Osteoblast (primary cell): ENCODE measurements around the gene FNBP1. TPM values are rescaled to one million over a fixed set of nuclear protein-coding genes. Genes with fewer than 3 reads are reported as not detected.

Experiments used
- DNase-seq: peaks from one replicate; pipeline ENCODE4 v3.0.0; 2011; ENCODE audit warnings: low spot score, mixed read lengths; ENCODE audit not compliant: insufficient read length; ENCODE audit errors: missing footprints
- H2AFZ ChIP-seq: 2 replicates; pipeline ENCODE4 v1.6.0; 2011; ENCODE audit warnings: mild to moderate bottlenecking, low read length
- H3K27ac ChIP-seq: 2 replicates; pipeline ENCODE4 v1.5.1; 2011; ENCODE audit warnings: mild to moderate bottlenecking, low read depth, low read length, moderate library complexity
- H3K27me3 ChIP-seq: 2 replicates; pipeline ENCODE4 v1.6.0; 2012; ENCODE audit warnings: mild to moderate bottlenecking, control low read depth, inconsistent platforms, low read length, moderate library complexity; ENCODE audit not compliant: insufficient read depth
- H3K36me3 ChIP-seq: 2 replicates; pipeline ENCODE4 v1.5.1; 2011; ENCODE audit warnings: mild to moderate bottlenecking, low read length, control low read depth, moderate library complexity; ENCODE audit not compliant: insufficient read depth
- H3K4me1 ChIP-seq: 2 replicates; pipeline ENCODE4 v1.5.1; 2011; ENCODE audit warnings: mild to moderate bottlenecking, low read length, control low read depth, moderate library complexity; ENCODE audit not compliant: insufficient read depth
- H3K4me2 ChIP-seq: 2 replicates; pipeline ENCODE4 v1.6.0; 2011; ENCODE audit warnings: mild to moderate bottlenecking, low read length; ENCODE audit not compliant: insufficient read depth
- H3K4me3 ChIP-seq: fragments of 200-600 bp; sonication (generic); 3 replicates; pipeline ENCODE4 v1.5.1; 2012; ENCODE audit warnings: mild to moderate bottlenecking, low read length, inconsistent platforms; ENCODE audit not compliant: insufficient read depth
- H3K79me2 ChIP-seq: 2 replicates; pipeline ENCODE4 v1.6.0; 2012; ENCODE audit warnings: mild to moderate bottlenecking, low read length, control low read depth, inconsistent platforms; ENCODE audit not compliant: insufficient read depth
- H3K9me3 ChIP-seq: 2 replicates; pipeline ENCODE4 v1.5.1; 2011; ENCODE audit warnings: low read depth, low read length, control low read depth
- H4K20me1 ChIP-seq: 2 replicates; pipeline ENCODE4 v1.6.0; 2012; ENCODE audit warnings: mild to moderate bottlenecking, low read length, control low read depth; ENCODE audit not compliant: insufficient read depth
- CTCF ChIP-seq: IDR thresholded peaks from 2 replicates; pipeline ENCODE4 v1.5.1; 2011; ENCODE audit warnings: mild to moderate bottlenecking, low read depth, low read length, moderate library complexity; ENCODE audit errors: extremely low read depth
- total RNA-seq: library from RNA; depleted of rRNA; stranded (reverse); fragments of >200 nt; gene quantifications from 2 replicates; pipeline ENCODE4 v1.2.3, GENCODE V29; 2012

Gene FNBP1
- 31.8 and 35.9 TPM in 2 replicates for total RNA-seq

GRCh38 chr9:130042885-130043653, at the start of gene FNBP1:
Gene FNBP1 (minus strand): TSS chr9:130043189. CDS start chr9:130042975, 214 bp downstream.
- TF ChIP-seq CTCF, result no peak
- peak; percentile 99 for DNase-seq
- H3K4me3 ChIP-seq, result peak within 1 kb of the TSS; percentile 76

GRCh38 chr9:130090915-130091314, 47.9 kb upstream of the FNBP1 start:
- DNase-seq, result no peak
- H2AFZ ChIP-seq, result no peak overlapping the region
- no peaks in the 10 kb centered on the region for H3K4me1 ChIP-seq
- H3K79me2 ChIP-seq, result no peaks in the 10 kb centered on the region
- no peak overlapping the region for H3K4me3 ChIP-seq
- peak; percentile 15 for TF ChIP-seq CTCF
- H4K20me1 ChIP-seq, result peaks cover 3% of the 10 kb centered on the region
- no peak overlapping the region for H3K27ac ChIP-seq
- H3K36me3 ChIP-seq, result peaks cover 57% of the 10 kb centered on the region
- H3K9me3 ChIP-seq, result no peaks in the 10 kb centered on the region
- no peak overlapping the region for H3K4me2 ChIP-seq
- no peaks in the 10 kb centered on the region for H3K27me3 ChIP-seq

More at GRCh38 chr9:130042885-130043653, at the start of gene FNBP1:
- Histone ChIP-seq H3K27me3 (no peaks in the 10 kb centered on the region), H3K36me3 (no peaks in the 10 kb centered on the region), H3K4me1 (peaks cover 15% of the 10 kb centered on the region), H3K4me2 (peak within 1 kb of the TSS; percentile 89), H3K27ac (peak within 1 kb of the TSS; percentile 41), H3K9me3 (no peaks in the 10 kb centered on the region), H2AFZ (peak within 1 kb of the TSS; percentile 90), H3K79me2 (peaks cover 39% of the 10 kb centered on the region), H4K20me1 (peaks cover 21% of the 10 kb centered on the region)

GRCh38 chr9:130089141-130089540, 46.2 kb upstream of the FNBP1 start:
- Histone ChIP-seq H3K4me2 (no peak overlapping the region), H3K79me2 (no peaks in the 10 kb centered on the region), H3K4me1 (no peaks in the 10 kb centered on the region), H3K27me3 (no peaks in the 10 kb centered on the region), H3K9me3 (no peaks in the 10 kb centered on the region), H3K4me3 (no peak overlapping the region), H3K36me3 (peaks cover 56% of the 10 kb centered on the region), H4K20me1 (peaks cover 6% of the 10 kb centered on the region), H2AFZ (no peak overlapping the region), H3K27ac (no peak overlapping the region)
- no peak for DNase-seq
- TF ChIP-seq CTCF, result no peak

GRCh38 chr9:130088051-130088450, 45.1 kb upstream of the FNBP1 start:
- H3K9me3 ChIP-seq, result no peaks in the 10 kb centered on the region
- no peak overlapping the region for H2AFZ ChIP-seq
- H4K20me1 ChIP-seq, result peaks cover 3% of the 10 kb centered on the region
- H3K36me3 ChIP-seq, result peaks cover 59% of the 10 kb centered on the region
- H3K27me3 ChIP-seq, result no peaks in the 10 kb centered on the region
- DNase-seq, result no peak
- no peak overlapping the region for H3K4me2 ChIP-seq
- H3K4me3 ChIP-seq, result no peak overlapping the region
- no peaks in the 10 kb centered on the region for H3K4me1 ChIP-seq
- H3K79me2 ChIP-seq, result no peaks in the 10 kb centered on the region
- H3K27ac ChIP-seq, result no peak overlapping the region
- TF ChIP-seq CTCF, result no peak
